Esophagus squamous epithelium (tissue), 4 donors: Measurements from ENCODE around the gene OLFML2A.
A peak's percentile ranks its signal among the peaks of the same experiment; 100 is the strongest.

ENCODE experiments used
- POLR2A ChIP-seq, 4 donors: fragments of 450-650 bp; IDR thresholded peaks; one replicate each; pipeline ENCODE4 v1.6.1; 2017; ENCODE audit warnings: antibody characterized with exemption in 4 of 4, mild to moderate bottlenecking in 4 of 4, moderate library complexity in 3 of 4
- TF ChIP-seq, protein P1 (sequence below), 6 experiments: fragments of 450-650 bp in 4 of 6; fragments of 200-600 bp in 2 of 6; sonication (generic) in 2 of 6; IDR thresholded peaks; one replicate each; pipeline ENCODE4 v1.5.1; 2016 to 2019; ENCODE audit warnings: antibody characterized with exemption in 6 of 6, mild to moderate bottlenecking in 4 of 6, moderate library complexity in 4 of 6

GRCh38 chr9:124839612-124840299 lies 62.8 kb downstream of the OLFML2A start:
- TF ChIP-seq, protein P1, sequence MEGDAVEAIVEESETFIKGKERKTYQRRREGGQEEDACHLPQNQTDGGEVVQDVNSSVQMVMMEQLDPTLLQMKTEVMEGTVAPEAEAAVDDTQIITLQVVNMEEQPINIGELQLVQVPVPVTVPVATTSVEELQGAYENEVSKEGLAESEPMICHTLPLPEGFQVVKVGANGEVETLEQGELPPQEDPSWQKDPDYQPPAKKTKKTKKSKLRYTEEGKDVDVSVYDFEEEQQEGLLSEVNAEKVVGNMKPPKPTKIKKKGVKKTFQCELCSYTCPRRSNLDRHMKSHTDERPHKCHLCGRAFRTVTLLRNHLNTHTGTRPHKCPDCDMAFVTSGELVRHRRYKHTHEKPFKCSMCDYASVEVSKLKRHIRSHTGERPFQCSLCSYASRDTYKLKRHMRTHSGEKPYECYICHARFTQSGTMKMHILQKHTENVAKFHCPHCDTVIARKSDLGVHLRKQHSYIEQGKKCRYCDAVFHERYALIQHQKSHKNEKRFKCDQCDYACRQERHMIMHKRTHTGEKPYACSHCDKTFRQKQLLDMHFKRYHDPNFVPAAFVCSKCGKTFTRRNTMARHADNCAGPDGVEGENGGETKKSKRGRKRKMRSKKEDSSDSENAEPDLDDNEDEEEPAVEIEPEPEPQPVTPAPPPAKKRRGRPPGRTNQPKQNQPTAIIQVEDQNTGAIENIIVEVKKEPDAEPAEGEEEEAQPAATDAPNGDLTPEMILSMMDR (IDR thresholded peaks at IDR 0.05): peak in 4 of 6 experiments; percentile 35 to 55 (median 45)
- TF ChIP-seq POLR2A (IDR thresholded peaks at IDR 0.05): no peak
